Measurements from ENCODE around the gene LEP. TPM values are rescaled to one million over a fixed set of nuclear protein-coding genes. Genes with fewer than 3 reads are reported as not detected.

LEP gene
- total RNA-seq, 1 experiment from 2014 or later = not detected

GRCh38 chr7:128263420-128263819 is 22.3 kb downstream of the LEP start:
- BruUV-seq (replicated peaks) = no TSS peak
- no peaks in the 10 kb centered on the region for H3K4me1 ChIP-seq (ENCODE audit: control insufficient read depth, insufficient read depth, low read length)
- ChIA-PET CTCF (interaction anchor here (0.7 kb wide), 1 partner anchor 11 kb away, joined by 3 read pairs; no protein-coding TSS in a partner anchor), POLR2A (no interaction called here)
- DNase-seq (ENCODE audit: low read depth, low spot score) (no peak), ATAC-seq (no peak)
- H3K27ac ChIP-seq (ENCODE audit: low read length) = no peak overlapping the region
- TF ChIP-seq TCF7L2 (IDR thresholded peaks at IDR 0.05; ENCODE audit: low read depth, low read length) (no peak), REST (IDR thresholded peaks at IDR 0.05; ENCODE audit: insufficient read depth in 1 of 2, low read depth in 2 of 2, low read length in 1 of 2) (no peak), POLR2AphosphoS5 (IDR thresholded peaks at IDR 0.05; ENCODE audit: low read depth, low read length) (no peak), CTCF (IDR thresholded peaks at IDR 0.05) (no peak), SIN3A (IDR thresholded peaks at IDR 0.05; ENCODE audit: borderline replicate concordance, insufficient read depth, low read depth, low read length) (no peak)
- intact Hi-C loops (cut with micrococcal nuclease; ENCODE audit: unreplicated experiment) = no loop called here
- no peaks in the 10 kb centered on the region for H3K36me3 ChIP-seq (ENCODE audit: control insufficient read depth, insufficient read depth, low read length)
- no peak overlapping the region for H3K4me3 ChIP-seq (ENCODE audit: low read depth in 2 of 2, low read length in 2 of 2)
- 0 out of 2 replicates have a peak, but pooled peaks cover 3% of the 10 kb centered on the region for H3K27me3 ChIP-seq (ENCODE audit: control insufficient read depth, insufficient read depth, low read length)
- in situ Hi-C loops (cut with HindIII; ENCODE audit: low pct_unique_long_range_greater_than_20kb, low sequenced_read_pairs) = no loop called here
- no peaks in the 10 kb centered on the region for H3K9me3 ChIP-seq (ENCODE audit: control insufficient read depth, insufficient read depth, low read depth, low read length)

- Histone ChIP-seq H3K36me3 (ENCODE audit: control insufficient read depth, insufficient read depth, low read length) (no peaks in the 10 kb centered on the region), H3K4me3 (ENCODE audit: low read depth in 2 of 2, low read length in 2 of 2) (no peak overlapping the region), H3K4me1 (ENCODE audit: control insufficient read depth, insufficient read depth, low read length) (no peaks in the 10 kb centered on the region), H3K9me3 (ENCODE audit: control insufficient read depth, insufficient read depth, low read depth, low read length) (no peaks in the 10 kb centered on the region), H3K27me3 (ENCODE audit: control insufficient read depth, insufficient read depth, low read length) (0 out of 2 replicates have a peak, but pooled peaks cover 3% of the 10 kb centered on the region), H3K27ac (ENCODE audit: low read length) (no peak overlapping the region)
- DNase-seq (ENCODE audit: low read depth, low spot score) = no peak
- in situ Hi-C loops (cut with HindIII; ENCODE audit: low pct_unique_long_range_greater_than_20kb, low sequenced_read_pairs) (no loop called here), intact Hi-C loops (cut with micrococcal nuclease; ENCODE audit: unreplicated experiment) (no loop called here)
- ChIA-PET CTCF (no interaction called here), POLR2A (interaction anchor here (0.7 kb wide), 1 partner anchor 15 kb away, joined by 3 read pairs; no protein-coding TSS in a partner anchor)
- TF ChIP-seq SIN3A (IDR thresholded peaks at IDR 0.05; ENCODE audit: borderline replicate concordance, insufficient read depth, low read depth, low read length) (no peak), POLR2AphosphoS5 (IDR thresholded peaks at IDR 0.05; ENCODE audit: low read depth, low read length) (no peak), CTCF (IDR thresholded peaks at IDR 0.05) (no peak), TCF7L2 (IDR thresholded peaks at IDR 0.05; ENCODE audit: low read depth, low read length) (no peak), REST (IDR thresholded peaks at IDR 0.05; ENCODE audit: insufficient read depth in 1 of 2, low read depth in 2 of 2, low read length in 1 of 2) (no peak)
- no peak for ATAC-seq
- BruUV-seq (replicated peaks) = no TSS peak
Observed at GRCh38 chr7:128264477-128264876, 23.4 kb downstream of the LEP start.

All from Panc1 (cell line).